Measurements from ENCODE around the gene KCNA5. TPM values are rescaled to one million over a fixed set of nuclear protein-coding genes. Genes with fewer than 3 reads are reported as not detected.
A peak's percentile ranks its signal among the peaks of the same experiment; 100 is the strongest.

KCNA5 gene
- total and polyA plus RNA-seq, 5 donors, result 77.6 to 171 (median 128) TPM

GRCh38 chr12:5013266-5013730 is 30.4 kb upstream of the KCNA5 start:
- no peaks in the 10 kb centered on the region for H3K27me3 ChIP-seq (ENCODE audit: control insufficient read depth, insufficient read depth)
- H3K4me1 ChIP-seq (ENCODE audit: control insufficient read depth, insufficient read depth, low read length), result no peaks in the 10 kb centered on the region
- intact Hi-C loops (cut with DNase I), result no loop called here
- no peak overlapping the region for H3K27ac ChIP-seq (ENCODE audit: low read length)
- H3K9me3 ChIP-seq (ENCODE audit: control insufficient read depth, low read length), result no peaks in the 10 kb centered on the region
- ATAC-seq (no peak), DNase-seq (no peak)
- 55% methylated on average over 5 of the region's 5 CpGs for WGBS
- no peak overlapping the region for H3K4me3 ChIP-seq (ENCODE audit: low read length)

- H3K4me1 ChIP-seq (ENCODE audit: control insufficient read depth, insufficient read depth, low read length), result no peaks in the 10 kb centered on the region
- ATAC-seq (no peak), DNase-seq (no peak)
- H3K27me3 ChIP-seq (ENCODE audit: control insufficient read depth, insufficient read depth), result no peaks in the 10 kb centered on the region
- no peak overlapping the region for H3K27ac ChIP-seq (ENCODE audit: low read length)
- intact Hi-C loops (cut with DNase I), result no loop called here
- 78% methylated on average over 2 of the region's 2 CpGs for WGBS
- no peaks in the 10 kb centered on the region for H3K9me3 ChIP-seq (ENCODE audit: control insufficient read depth, low read length)
- no peak overlapping the region for H3K4me3 ChIP-seq (ENCODE audit: low read length)
These were observed 29.4 kb upstream of the KCNA5 start for GRCh38 chr12:5014269-5014668.

- DNase-seq (no peak), ATAC-seq (no peak)
- Histone ChIP-seq H3K27me3 (ENCODE audit: control insufficient read depth, insufficient read depth) (no peaks in the 10 kb centered on the region), H3K9me3 (ENCODE audit: control insufficient read depth, low read length) (no peaks in the 10 kb centered on the region), H3K4me3 (ENCODE audit: low read length) (no peak overlapping the region), H3K27ac (ENCODE audit: low read length) (no peak overlapping the region), H3K4me1 (ENCODE audit: control insufficient read depth, insufficient read depth, low read length) (no peaks in the 10 kb centered on the region)
- 87% methylated on average over 12 of the region's 12 CpGs for WGBS
- intact Hi-C loops (cut with DNase I), result no loop called here
These were observed 27.8 kb upstream of the KCNA5 start for GRCh38 chr12:5015711-5016492.

- H3K27me3 ChIP-seq (ENCODE audit: control insufficient read depth, insufficient read depth), result no peaks in the 10 kb centered on the region
- no peak overlapping the region for H3K27ac ChIP-seq (ENCODE audit: low read length)
- 71% methylated on average over 5 of the region's 5 CpGs for WGBS
- no peak overlapping the region for H3K4me3 ChIP-seq (ENCODE audit: low read length)
- no peaks in the 10 kb centered on the region for H3K4me1 ChIP-seq (ENCODE audit: control insufficient read depth, insufficient read depth, low read length)
- ATAC-seq (no peak), DNase-seq (no peak)
- no peaks in the 10 kb centered on the region for H3K9me3 ChIP-seq (ENCODE audit: control insufficient read depth, low read length)
- intact Hi-C loops (cut with DNase I), result no loop called here
These were observed 27.2 kb upstream of the KCNA5 start for GRCh38 chr12:5016526-5016925.

- H3K4me3 ChIP-seq (ENCODE audit: low read length), result no peak overlapping the region
- no peaks in the 10 kb centered on the region for H3K9me3 ChIP-seq (ENCODE audit: control insufficient read depth, low read length)
- H3K4me1 ChIP-seq (ENCODE audit: control insufficient read depth, insufficient read depth, low read length), result no peaks in the 10 kb centered on the region
- H3K27me3 ChIP-seq (ENCODE audit: control insufficient read depth, insufficient read depth), result no peaks in the 10 kb centered on the region
- no peak overlapping the region for H3K27ac ChIP-seq (ENCODE audit: low read length)
- peak in 1 of 2 donors; percentile 43 for ATAC-seq
- intact Hi-C loops (cut with DNase I), result no loop called here
- WGBS, result 65% methylated on average over 24 of the region's 24 CpGs
- peak; percentile 33 to 84 (median 74) for DNase-seq
These were observed 25.9 kb upstream of the KCNA5 start for GRCh38 chr12:5017638-5018348.

GRCh38 chr12:5018677-5019076 is 25.0 kb upstream of the KCNA5 start:
- H3K4me3 ChIP-seq (ENCODE audit: low read length), result no peak overlapping the region
- H3K27me3 ChIP-seq (ENCODE audit: control insufficient read depth, insufficient read depth), result no peaks in the 10 kb centered on the region
- intact Hi-C loops (cut with DNase I), result no loop called here
- H3K27ac ChIP-seq (ENCODE audit: low read length), result no peak overlapping the region
- H3K9me3 ChIP-seq (ENCODE audit: control insufficient read depth, low read length), result no peaks in the 10 kb centered on the region
- no peak for DNase-seq
- no peak for ATAC-seq
- WGBS, result 95% methylated on average over 3 of the region's 3 CpGs
- no peaks in the 10 kb centered on the region for H3K4me1 ChIP-seq (ENCODE audit: control insufficient read depth, insufficient read depth, low read length)

GRCh38 chr12:5022025-5022424 is 21.7 kb upstream of the KCNA5 start:
- WGBS, result 80% methylated on average over 4 of the region's 4 CpGs

GRCh38 chr12:5022465-5023061 is 21.1 kb upstream of the KCNA5 start:
- Histone ChIP-seq H3K27ac (ENCODE audit: low read length) (no peak overlapping the region), H3K4me3 (ENCODE audit: low read length) (no peak overlapping the region), H3K9me3 (ENCODE audit: control insufficient read depth, low read length) (no peaks in the 10 kb centered on the region), H3K27me3 (ENCODE audit: control insufficient read depth, insufficient read depth) (no peaks in the 10 kb centered on the region), H3K4me1 (ENCODE audit: control insufficient read depth, insufficient read depth, low read length) (peaks cover 3% of the 10 kb centered on the region)
- DNase-seq (peak; percentile 41 to 73 (median 67)), ATAC-seq (peak; percentile 44 to 48)
- intact Hi-C loops (cut with DNase I), result loop anchor here (2.0 to 10.0 kb wide), 4 partner anchors 60 to 152 kb away; no protein-coding TSS in a partner anchor
- WGBS, result 17% methylated on average over 12 of the region's 12 CpGs

More at GRCh38 chr12:5022025-5022424, 21.7 kb upstream of the KCNA5 start:
- H3K9me3 ChIP-seq (ENCODE audit: control insufficient read depth, low read length), result no peaks in the 10 kb centered on the region
- intact Hi-C loops (cut with DNase I), result loop anchor here (2.0 to 10.0 kb wide), 4 partner anchors 60 to 153 kb away; no protein-coding TSS in a partner anchor
- DNase-seq (no peak), ATAC-seq (no peak)
- H3K4me3 ChIP-seq (ENCODE audit: low read length), result no peak overlapping the region
- peaks cover 3% of the 10 kb centered on the region for H3K4me1 ChIP-seq (ENCODE audit: control insufficient read depth, insufficient read depth, low read length)
- no peaks in the 10 kb centered on the region for H3K27me3 ChIP-seq (ENCODE audit: control insufficient read depth, insufficient read depth)
- H3K27ac ChIP-seq (ENCODE audit: low read length), result no peak overlapping the region

GRCh38 chr12:5023842-5024241 is 19.8 kb upstream of the KCNA5 start:
- H3K4me1 ChIP-seq (ENCODE audit: control insufficient read depth, insufficient read depth, low read length), result peaks cover 3% of the 10 kb centered on the region
- intact Hi-C loops (cut with DNase I), result loop anchor here (2.0 to 10.0 kb wide), 4 partner anchors 58 to 151 kb away; no protein-coding TSS in a partner anchor
- H3K4me3 ChIP-seq (ENCODE audit: low read length), result no peak overlapping the region
- H3K27me3 ChIP-seq (ENCODE audit: control insufficient read depth, insufficient read depth), result no peaks in the 10 kb centered on the region
- no peak for ATAC-seq
- 86% methylated on average over 6 of the region's 6 CpGs for WGBS
- H3K9me3 ChIP-seq (ENCODE audit: control insufficient read depth, low read length), result no peaks in the 10 kb centered on the region
- no peak for DNase-seq
- no peak overlapping the region for H3K27ac ChIP-seq (ENCODE audit: low read length)

GRCh38 chr12:5026342-5026938 is 17.2 kb upstream of the KCNA5 start:
- H3K9me3 ChIP-seq (ENCODE audit: control insufficient read depth, low read length), result no peaks in the 10 kb centered on the region
- H3K27ac ChIP-seq (ENCODE audit: low read length), result no peak overlapping the region
- intact Hi-C loops (cut with DNase I), result loop anchor here in 1 of 4 donors (10.0 kb wide), 1 partner anchor 148 kb away; no protein-coding TSS in a partner anchor
- ATAC-seq (peak in 1 of 2 donors; percentile 71), DNase-seq (no peak)
- WGBS, result 51% methylated on average over 4 of the region's 4 CpGs
- H3K4me1 ChIP-seq (ENCODE audit: control insufficient read depth, insufficient read depth, low read length), result peaks cover 3% of the 10 kb centered on the region
- no peak overlapping the region for H3K4me3 ChIP-seq (ENCODE audit: low read length)
- H3K27me3 ChIP-seq (ENCODE audit: control insufficient read depth, insufficient read depth), result no peaks in the 10 kb centered on the region

Measured in right cardiac atrium (tissue), 5 donors.